Raji (cell line): ENCODE results near the gene BBS4.
A peak's percentile ranks its signal among the peaks of the same experiment; 100 is the strongest.
"Not testable (repeated sequence)": the region's sequence is repeated elsewhere in the genome, so short reads cannot be mapped to it uniquely, and the experiment has no call there.

ENCODE experiments used
- POLR2A ChIP-seq: IDR thresholded peaks from 2 replicates; pipeline ENCODE4 v1.6.1; 2011; ENCODE audit warnings: low read depth, low read length, control low read depth; ENCODE audit not compliant: insufficient read depth

Gene BBS4

GRCh38 chr15:72685925-72686794, at the start of gene BBS4, which contains the start of gene HIGD2B:
TSS of gene BBS4 (plus strand) at chr15:72686207. CDS start at chr15:72686228, 21 bp downstream.
TSS of gene HIGD2B (minus strand) at chr15:72686182. CDS start at chr15:72676374, 9,808 bp downstream.
- peak; percentile 93 for TF ChIP-seq POLR2A

GRCh38 chr15:72636519-72637282, 49.3 kb upstream of the BBS4 start:
- 0 out of 2 replicates have a peak, but pooled peaks have one; percentile 17 for TF ChIP-seq POLR2A

GRCh38 chr15:72654397-72654796, 31.6 kb upstream of the BBS4 start, which contains the start of gene GOLGA6B:
TSS of gene GOLGA6B (plus strand) at chr15:72654697. CDS start at chr15:72654738, 41 bp downstream.
- not testable (repeated sequence) for TF ChIP-seq POLR2A

GRCh38 chr15:72671525-72671924, 14.5 kb upstream of the BBS4 start:
- TF ChIP-seq POLR2A, result no peak

- no peak for TF ChIP-seq POLR2A
These were observed 9.2 kb upstream of the BBS4 start for GRCh38 chr15:72676838-72677237.

- TF ChIP-seq POLR2A, result no peak
These were observed 5.1 kb upstream of the BBS4 start for GRCh38 chr15:72680931-72681330.

- TF ChIP-seq POLR2A, result no peak
These were observed 3.2 kb upstream of the BBS4 start for GRCh38 chr15:72682772-72683171.

- no peak for TF ChIP-seq POLR2A
These were observed 594 bp upstream of the BBS4 start for GRCh38 chr15:72685301-72685924.

- TF ChIP-seq POLR2A, result no peak
These were observed 2.7 kb downstream of the BBS4 start for GRCh38 chr15:72688697-72689096.

- TF ChIP-seq POLR2A, result no peak
These were observed 4.9 kb downstream of the BBS4 start for GRCh38 chr15:72690938-72691337.

GRCh38 chr15:72698938-72699337, 12.9 kb downstream of the BBS4 start:
- TF ChIP-seq POLR2A, result no peak

- no peak for TF ChIP-seq POLR2A
These were observed 14.1 kb downstream of the BBS4 start for GRCh38 chr15:72700076-72700475.

- TF ChIP-seq POLR2A, result no peak
These were observed 20.3 kb downstream of the BBS4 start for GRCh38 chr15:72706266-72706665.

- TF ChIP-seq POLR2A, result no peak
These were observed 36.2 kb downstream of the BBS4 start for GRCh38 chr15:72722071-72722696.

GRCh38 chr15:72724028-72724427, 38.0 kb downstream of the BBS4 start:
- TF ChIP-seq POLR2A, result no peak
